Endothelial cell of coronary artery (primary cell): ENCODE data around the gene TIGD7. TPM values are rescaled to one million over a fixed set of nuclear protein-coding genes. Genes with fewer than 3 reads are reported as not detected.

Source experiments
- total RNA-seq: library from RNA; depleted of rRNA; stranded (reverse); fragments of >200 nt; gene quantifications from 2 replicates; pipeline ENCODE4 v1.2.3, GENCODE V29; 2014

The TIGD7 gene, protein sequence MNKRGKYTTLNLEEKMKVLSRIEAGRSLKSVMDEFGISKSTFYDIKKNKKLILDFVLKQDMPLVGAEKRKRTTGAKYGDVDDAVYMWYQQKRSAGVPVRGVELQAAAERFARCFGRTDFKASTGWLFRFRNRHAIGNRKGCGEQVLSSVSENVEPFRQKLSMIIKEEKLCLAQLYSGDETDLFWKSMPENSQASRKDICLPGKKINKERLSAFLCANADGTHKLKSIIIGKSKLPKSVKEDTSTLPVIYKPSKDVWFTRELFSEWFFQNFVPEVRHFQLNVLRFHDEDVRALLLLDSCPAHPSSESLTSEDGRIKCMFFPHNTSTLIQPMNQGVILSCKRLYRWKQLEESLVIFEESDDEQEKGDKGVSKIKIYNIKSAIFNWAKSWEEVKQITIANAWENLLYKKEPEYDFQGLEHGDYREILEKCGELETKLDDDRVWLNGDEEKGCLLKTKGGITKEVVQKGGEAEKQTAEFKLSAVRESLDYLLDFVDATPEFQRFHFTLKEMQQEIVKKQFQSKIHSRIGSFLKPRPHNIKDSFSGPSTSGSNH
- total RNA-seq: 2.6 and 5.0 TPM in 2 replicates

DNA sequence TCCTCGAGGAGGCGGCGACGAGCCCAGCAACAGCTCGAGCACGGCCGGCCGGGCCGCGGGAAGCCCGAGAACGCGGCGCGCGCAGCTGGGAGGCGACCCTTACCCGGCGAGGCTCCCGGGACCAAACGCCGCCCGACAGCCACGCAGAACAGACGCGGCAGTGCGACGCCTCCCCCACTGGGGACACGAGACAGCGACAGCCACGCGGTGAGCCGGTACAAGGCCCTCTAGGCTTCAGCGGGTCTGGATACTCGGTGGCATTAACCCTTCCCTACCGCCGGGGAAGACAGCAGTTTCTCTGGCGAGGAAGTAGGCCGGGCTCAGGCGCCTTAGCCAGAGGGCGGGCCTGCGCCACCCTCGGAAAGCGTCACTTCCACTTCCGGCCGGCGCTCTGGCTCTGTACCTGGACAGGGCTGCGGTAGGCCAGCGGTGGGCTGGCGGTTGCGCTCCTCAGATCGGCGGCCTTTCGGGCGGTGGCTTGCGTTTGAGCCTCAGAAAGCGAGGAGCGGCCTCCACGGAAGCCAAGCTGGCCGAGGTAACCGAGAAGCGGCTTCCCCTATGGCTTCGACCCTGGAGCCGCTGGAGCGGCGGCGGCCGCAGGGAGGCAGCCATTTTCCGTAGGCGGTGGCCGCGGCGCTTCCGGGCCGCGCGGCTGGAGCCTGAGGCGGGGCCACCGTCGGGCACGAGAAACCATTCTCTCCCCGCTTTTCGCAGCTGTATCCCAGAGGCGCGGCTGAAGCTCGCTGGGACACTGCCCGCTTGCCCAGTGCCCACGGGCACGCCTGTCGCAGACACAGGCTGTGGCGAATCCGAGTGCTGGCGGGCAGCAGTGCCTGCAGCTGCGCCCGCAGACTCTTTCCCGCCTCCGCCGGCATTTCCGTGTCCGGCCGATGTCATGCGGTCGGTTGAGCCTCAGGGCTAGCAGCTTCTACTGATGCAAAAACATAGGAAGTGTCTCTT is at the start of gene TIGD7, which contains the start of gene ZNF75A:
Gene TIGD7, minus strand, starts transcription at position 322 of the 960 bp plus-strand sequence. CDS start 4,816 bp downstream, outside the sequence.
Gene ZNF75A, plus strand, starts transcription at position 389 of the 960 bp plus-strand sequence. CDS start 2,932 bp downstream, outside the sequence.

DNA sequence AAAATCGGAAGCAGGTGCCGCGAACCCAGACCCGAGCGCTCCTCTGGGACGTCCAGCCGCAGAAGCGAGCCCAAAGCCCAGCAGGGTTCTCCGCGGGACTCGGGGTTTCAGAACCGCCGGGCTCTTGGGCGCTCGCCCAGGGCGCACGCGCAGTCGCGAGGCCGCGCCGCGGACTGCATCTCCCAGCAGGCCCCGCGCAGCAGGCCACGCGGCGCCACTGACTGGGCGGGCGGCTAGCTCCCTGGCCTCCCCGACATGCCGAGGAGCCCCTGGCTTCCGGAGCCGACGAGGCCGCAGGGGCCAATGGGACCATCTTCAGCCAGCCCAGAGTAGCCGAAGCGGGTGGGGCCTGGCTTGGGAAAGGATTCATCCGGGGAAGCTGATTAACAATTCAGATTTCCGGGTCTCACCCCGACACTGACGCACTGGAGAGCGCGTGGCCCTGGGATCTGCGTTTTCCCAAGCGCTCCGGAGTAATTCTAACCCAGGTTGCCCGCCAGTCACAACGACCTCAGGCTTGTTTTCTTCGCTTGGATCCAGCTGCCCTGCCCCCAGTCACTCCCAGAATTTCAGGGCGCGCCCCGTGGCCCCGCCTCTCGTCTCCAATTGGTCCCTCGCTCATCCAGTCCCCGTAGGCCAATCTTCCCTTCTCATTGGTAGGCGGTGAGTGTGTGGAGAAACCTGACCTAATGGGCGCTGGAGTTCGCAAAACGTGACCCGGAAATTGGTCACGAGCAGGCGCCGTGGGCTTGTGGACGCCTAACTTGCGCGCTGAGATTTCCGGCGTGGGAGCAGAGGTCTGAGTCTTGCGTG is 22.3 kb downstream of the TIGD7 start, which contains the start of gene ZNF263:
Gene ZNF263, plus strand, starts transcription at position 762 of the 813 bp plus-strand sequence. CDS start 328 bp downstream, outside the sequence.

DNA sequence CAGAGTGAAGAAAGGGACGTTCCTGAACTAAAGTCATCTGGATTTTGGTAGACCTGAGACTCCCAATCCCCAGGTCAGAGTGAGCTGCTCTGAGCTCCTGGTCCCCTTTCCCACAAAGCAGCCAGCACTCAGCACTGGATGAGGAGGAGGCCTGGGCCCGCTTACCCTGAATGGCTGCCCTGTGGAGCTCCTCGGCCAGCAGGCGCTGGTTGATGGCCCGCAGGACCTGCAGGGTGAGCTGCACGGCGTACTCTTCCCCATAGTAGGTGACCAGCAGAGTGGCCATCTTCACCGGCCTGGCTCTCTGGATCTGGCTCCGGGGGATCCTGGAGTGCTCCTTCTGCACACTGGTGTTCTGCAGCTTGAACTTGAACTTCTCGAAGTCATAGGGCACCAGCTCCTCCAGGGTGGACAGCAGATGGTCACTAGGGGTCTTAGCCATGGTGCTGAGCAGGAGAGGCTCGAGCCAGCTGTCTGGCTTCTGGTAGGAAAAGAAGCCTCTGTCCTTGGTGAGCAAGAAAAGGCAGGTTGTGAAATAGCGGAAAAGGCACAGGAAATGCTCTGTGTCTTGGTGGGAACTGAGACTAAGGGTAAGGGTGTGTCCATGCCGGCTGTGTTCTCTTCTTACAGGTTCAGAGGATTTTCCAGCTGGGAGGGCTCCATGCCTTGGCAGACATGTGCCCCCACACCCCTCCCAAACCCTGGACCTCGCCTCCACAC is 48.9 kb downstream of the TIGD7 start, which contains the start of gene MEFV:
Gene MEFV, minus strand, starts transcription at position 488 of the 720 bp plus-strand sequence. Its CDS starts 46 bp downstream, at position 442.

Other genes with a start within 250 kb of the TIGD7 start
- gene IL32, start 239.8 kb downstream of the TIGD7 start, total RNA-seq: 55.7 and 123 TPM in 2 replicates
- gene ZSCAN10, start 206.1 kb downstream of the TIGD7 start, total RNA-seq: 0.19 TPM in 1 of 2 replicates, not detected in the other
- gene ZNF205, start 192.8 kb downstream of the TIGD7 start, total RNA-seq: 22.9 and 23.2 TPM in 2 replicates
- gene ZNF213, start 170.4 kb downstream of the TIGD7 start, total RNA-seq: 3.4 and 5.6 TPM in 2 replicates
- gene OR1F1, start 117.2 kb downstream of the TIGD7 start, total RNA-seq: 0.18 TPM in 1 of 2 replicates, not detected in the other
- 8.4 and 9.6 TPM in 2 replicates for gene ZNF200, start 70.3 kb downstream of the TIGD7 start, total RNA-seq
- gene MEFV, start 48.8 kb downstream of the TIGD7 start, total RNA-seq: under 0.01 TPM in 1 of 2 replicates, not detected in the other
- 36.5 and 42.2 TPM in 2 replicates for gene ZNF263, start 21.9 kb downstream of the TIGD7 start, total RNA-seq
- 16.9 and 21.6 TPM in 2 replicates for gene ZNF75A, start 67 bp upstream of the TIGD7 start, total RNA-seq
- gene OR2C1, start 50.5 kb upstream of the TIGD7 start, total RNA-seq: not detected in 2 replicates
- gene ZSCAN32, start 95.6 kb upstream of the TIGD7 start, total RNA-seq: 8.3 and 10.0 TPM in 2 replicates
- 4.9 and 5.8 TPM in 2 replicates for gene ZNF174, start 95.8 kb upstream of the TIGD7 start, total RNA-seq
- gene ZNF597, start 138.1 kb upstream of the TIGD7 start, total RNA-seq: 2.0 and 2.5 TPM in 2 replicates
- 9.2 and 13.6 TPM in 2 replicates for gene NAA60, start 138.2 kb upstream of the TIGD7 start, total RNA-seq
- gene C16orf90, start 190.1 kb upstream of the TIGD7 start, total RNA-seq: not detected in 2 replicates
- gene CLUAP1, start 195.6 kb upstream of the TIGD7 start, total RNA-seq: 16.7 and 21.9 TPM in 2 replicates